ENCODE data around the gene PATL1.

DNA sequence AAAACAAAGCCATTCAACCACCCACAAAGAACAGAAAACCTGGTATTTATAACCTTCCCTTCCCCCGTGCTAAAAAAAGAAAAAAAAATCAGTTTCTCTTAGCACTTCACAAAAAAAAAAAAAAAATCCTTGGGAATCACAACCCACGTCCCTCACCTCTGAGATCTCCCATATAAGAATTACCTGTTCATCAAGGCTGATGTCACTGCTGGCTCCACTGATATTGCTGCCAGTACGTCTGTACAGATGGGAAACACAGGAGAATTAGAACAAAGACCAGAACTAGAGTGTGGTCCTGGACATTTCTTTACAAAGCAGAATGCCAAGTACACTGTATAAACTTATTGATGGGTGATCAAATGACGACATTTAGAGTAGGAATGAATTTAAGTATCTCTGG is 68.2 kb downstream of the PATL1 start:
- no peak for TF ChIP-seq POLR2A (IDR thresholded peaks at IDR 0.05)
- TF ChIP-seq, protein P1, sequence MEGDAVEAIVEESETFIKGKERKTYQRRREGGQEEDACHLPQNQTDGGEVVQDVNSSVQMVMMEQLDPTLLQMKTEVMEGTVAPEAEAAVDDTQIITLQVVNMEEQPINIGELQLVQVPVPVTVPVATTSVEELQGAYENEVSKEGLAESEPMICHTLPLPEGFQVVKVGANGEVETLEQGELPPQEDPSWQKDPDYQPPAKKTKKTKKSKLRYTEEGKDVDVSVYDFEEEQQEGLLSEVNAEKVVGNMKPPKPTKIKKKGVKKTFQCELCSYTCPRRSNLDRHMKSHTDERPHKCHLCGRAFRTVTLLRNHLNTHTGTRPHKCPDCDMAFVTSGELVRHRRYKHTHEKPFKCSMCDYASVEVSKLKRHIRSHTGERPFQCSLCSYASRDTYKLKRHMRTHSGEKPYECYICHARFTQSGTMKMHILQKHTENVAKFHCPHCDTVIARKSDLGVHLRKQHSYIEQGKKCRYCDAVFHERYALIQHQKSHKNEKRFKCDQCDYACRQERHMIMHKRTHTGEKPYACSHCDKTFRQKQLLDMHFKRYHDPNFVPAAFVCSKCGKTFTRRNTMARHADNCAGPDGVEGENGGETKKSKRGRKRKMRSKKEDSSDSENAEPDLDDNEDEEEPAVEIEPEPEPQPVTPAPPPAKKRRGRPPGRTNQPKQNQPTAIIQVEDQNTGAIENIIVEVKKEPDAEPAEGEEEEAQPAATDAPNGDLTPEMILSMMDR (IDR thresholded peaks at IDR 0.05), result no peak
